ENCODE data around the gene CEP55. TPM values are rescaled to one million over a fixed set of nuclear protein-coding genes. Genes with fewer than 3 reads are reported as not detected.
A peak's percentile ranks its signal among the peaks of the same experiment; 100 is the strongest.

Gene CEP55
- total RNA-seq, 1 experiment from 2014 or later: 62.6 TPM

DNA sequence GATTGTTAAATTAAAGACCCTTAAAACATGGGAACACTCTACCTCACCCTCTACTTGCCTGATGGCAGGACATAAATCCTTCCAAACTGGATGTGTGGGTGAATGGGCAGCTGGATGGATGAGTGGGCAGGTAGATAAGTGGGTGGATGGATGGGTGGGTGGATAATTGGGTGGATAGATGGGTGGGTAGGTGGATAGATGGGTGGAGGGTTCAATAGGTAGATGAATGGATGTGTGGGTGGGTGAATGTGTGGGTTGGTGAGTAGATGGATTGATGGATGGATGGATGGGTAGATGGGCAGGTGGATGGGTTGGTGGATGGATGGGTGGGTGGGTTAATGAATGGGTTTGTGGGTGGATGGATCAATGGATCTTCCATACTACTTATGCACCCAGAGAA, 51.1 kb downstream of the CEP55 start:
- ChIA-PET CTCF (no interaction called here), POLR2A (ENCODE audit: unreplicated experiment) (no interaction called here)
- Histone ChIP-seq H3K9me2 (replicated peaks; ENCODE audit: low read length) (no peaks in the 10 kb centered on the region), H3K36me3 (ENCODE audit: low read depth, low read length) (no peaks in the 10 kb centered on the region), H3K27me3 (ENCODE audit: low read length) (no peaks in the 10 kb centered on the region), H2AFZ (ENCODE audit: low read length) (no peak overlapping the region), H4K20me1 (ENCODE audit: low read length) (no peaks in the 10 kb centered on the region), H3K4me3 (ENCODE audit: low read length) (no peak overlapping the region), H3K9ac (ENCODE audit: low read length) (no peak overlapping the region), H3K27ac (ENCODE audit: low read length) (peak overlapping the region; percentile 96), H3K9me3 (ENCODE audit: low read length) (no peaks in the 10 kb centered on the region), H3K4me2 (ENCODE audit: low read length) (no peak overlapping the region), H3K4me1 (ENCODE audit: insufficient read depth, low read length) (peaks cover 16% of the 10 kb centered on the region), H3F3A (ENCODE audit: low read length, unreplicated experiment) (peaks cover 7% of the 10 kb centered on the region), H3K79me2 (ENCODE audit: low read length) (no peaks in the 10 kb centered on the region)
- intact Hi-C loops (cut with micrococcal nuclease): loop anchor here (10.0 kb wide), 2 partner anchors 107 to 267 kb away; no protein-coding TSS in a partner anchor
- no TSS peak for BruUV-seq (replicated peaks)
- TF ChIP-seq EZH2 (IDR thresholded peaks at IDR 0.05; ENCODE audit: low read length, unreplicated experiment) (no peak), EZH2phosphoT487 (IDR thresholded peaks at IDR 0.05; ENCODE audit: borderline replicate concordance, low read length) (no peak)
- TF ChIP-seq, protein P1, sequence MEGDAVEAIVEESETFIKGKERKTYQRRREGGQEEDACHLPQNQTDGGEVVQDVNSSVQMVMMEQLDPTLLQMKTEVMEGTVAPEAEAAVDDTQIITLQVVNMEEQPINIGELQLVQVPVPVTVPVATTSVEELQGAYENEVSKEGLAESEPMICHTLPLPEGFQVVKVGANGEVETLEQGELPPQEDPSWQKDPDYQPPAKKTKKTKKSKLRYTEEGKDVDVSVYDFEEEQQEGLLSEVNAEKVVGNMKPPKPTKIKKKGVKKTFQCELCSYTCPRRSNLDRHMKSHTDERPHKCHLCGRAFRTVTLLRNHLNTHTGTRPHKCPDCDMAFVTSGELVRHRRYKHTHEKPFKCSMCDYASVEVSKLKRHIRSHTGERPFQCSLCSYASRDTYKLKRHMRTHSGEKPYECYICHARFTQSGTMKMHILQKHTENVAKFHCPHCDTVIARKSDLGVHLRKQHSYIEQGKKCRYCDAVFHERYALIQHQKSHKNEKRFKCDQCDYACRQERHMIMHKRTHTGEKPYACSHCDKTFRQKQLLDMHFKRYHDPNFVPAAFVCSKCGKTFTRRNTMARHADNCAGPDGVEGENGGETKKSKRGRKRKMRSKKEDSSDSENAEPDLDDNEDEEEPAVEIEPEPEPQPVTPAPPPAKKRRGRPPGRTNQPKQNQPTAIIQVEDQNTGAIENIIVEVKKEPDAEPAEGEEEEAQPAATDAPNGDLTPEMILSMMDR (conservative IDR thresholded peaks at IDR 0.05; ENCODE audit: low read depth, low read length): no peak
- DNase-seq (no peak), ATAC-seq (no peak)

GRCh38 chr10:93548376-93549071, 52.1 kb downstream of the CEP55 start:
- intact Hi-C loops (cut with micrococcal nuclease): loop anchor here (2.0 to 10.0 kb wide), 3 partner anchors 54 to 266 kb away; no protein-coding TSS in a partner anchor
- Histone ChIP-seq H3F3A (ENCODE audit: low read length, unreplicated experiment) (peaks cover 7% of the 10 kb centered on the region), H3K27me3 (ENCODE audit: low read length) (no peaks in the 10 kb centered on the region), H3K4me3 (ENCODE audit: low read length) (no peak overlapping the region), H3K27ac (ENCODE audit: low read length) (peak overlapping the region; percentile 96), H3K4me2 (ENCODE audit: low read length) (peak overlapping the region; percentile 74), H3K4me1 (ENCODE audit: insufficient read depth, low read length) (peaks cover 13% of the 10 kb centered on the region), H3K9me3 (ENCODE audit: low read length) (no peaks in the 10 kb centered on the region), H4K20me1 (ENCODE audit: low read length) (no peaks in the 10 kb centered on the region), H3K79me2 (ENCODE audit: low read length) (no peaks in the 10 kb centered on the region), H2AFZ (ENCODE audit: low read length) (peak overlapping the region; percentile 46; the same call in 1 of the 2 replicates), H3K36me3 (ENCODE audit: low read depth, low read length) (no peaks in the 10 kb centered on the region), H3K9ac (ENCODE audit: low read length) (peak overlapping the region; percentile 37; the same call in 1 of the 2 replicates), H3K9me2 (replicated peaks; ENCODE audit: low read length) (no peaks in the 10 kb centered on the region)
- peak; percentile 91 for DNase-seq
- peak; percentile 84 for ATAC-seq
- CTCF ChIA-PET: no interaction called here
- POLR2A ChIA-PET (ENCODE audit: unreplicated experiment): no interaction called here
- TF ChIP-seq, protein P1 (conservative IDR thresholded peaks at IDR 0.05; ENCODE audit: low read depth, low read length): no peak
- BruUV-seq (replicated peaks): no TSS peak

GRCh38 chr10:93550606-93551005, 54.2 kb downstream of the CEP55 start:
- Histone ChIP-seq H3K27ac (ENCODE audit: low read length) (no peak overlapping the region), H3K36me3 (ENCODE audit: low read depth, low read length) (no peaks in the 10 kb centered on the region), H4K20me1 (ENCODE audit: low read length) (no peaks in the 10 kb centered on the region), H3K79me2 (ENCODE audit: low read length) (no peaks in the 10 kb centered on the region), H3K4me1 (ENCODE audit: insufficient read depth, low read length) (peaks cover 18% of the 10 kb centered on the region), H3F3A (ENCODE audit: low read length, unreplicated experiment) (peaks cover 7% of the 10 kb centered on the region), H3K9ac (ENCODE audit: low read length) (no peak overlapping the region), H3K9me2 (replicated peaks; ENCODE audit: low read length) (no peaks in the 10 kb centered on the region), H3K4me3 (ENCODE audit: low read length) (no peak overlapping the region), H3K27me3 (ENCODE audit: low read length) (no peaks in the 10 kb centered on the region), H3K9me3 (ENCODE audit: low read length) (no peaks in the 10 kb centered on the region), H2AFZ (ENCODE audit: low read length) (no peak overlapping the region), H3K4me2 (ENCODE audit: low read length) (no peak overlapping the region)
- no peak for ATAC-seq
- TF ChIP-seq, protein P1 (conservative IDR thresholded peaks at IDR 0.05; ENCODE audit: low read depth, low read length): no peak
- TF ChIP-seq EZH2 (IDR thresholded peaks at IDR 0.05; ENCODE audit: low read length, unreplicated experiment) (no peak), EZH2phosphoT487 (IDR thresholded peaks at IDR 0.05; ENCODE audit: borderline replicate concordance, low read length) (no peak)
- BruUV-seq (replicated peaks): no TSS peak
- intact Hi-C loops (cut with micrococcal nuclease): no loop called here
- CTCF ChIA-PET: no interaction called here
- no peak for DNase-seq
- POLR2A ChIA-PET (ENCODE audit: unreplicated experiment): no interaction called here
